Right renal pelvis (tissue), 4 donors: ENCODE measurements around the gene CECR2. TPM values are rescaled to one million over a fixed set of nuclear protein-coding genes. Genes with fewer than 3 reads are reported as not detected.
A peak's percentile ranks its signal among the peaks of the same experiment; 100 is the strongest.
"Not testable (repeated sequence)": the region's sequence is repeated elsewhere in the genome, so short reads cannot be mapped to it uniquely, and the experiment has no call there.

Experiments used
- DNase-seq, 4 donors: peaks; one replicate each; pipeline ENCODE4 v3.0.0-alpha.2; 2013; ENCODE audit warnings: low read depth in 4 of 4, low spot score in 3 of 4, missing footprints in 1 of 4
- polyA plus RNA-seq, 4 donors: library from polyadenylated mRNA; unstranded; fragments of 120-200 nt; gene quantifications; one replicate each; pipeline ENCODE4 v1.2.1, GENCODE V29; 2013; ENCODE audit not compliant: insufficient read length in 4 of 4

CECR2 gene
- polyA plus RNA-seq, 4 donors, result 11.1 to 14.1 (median 11.7) TPM

GRCh38 chr22:17493419-17493981 is 124.2 kb downstream of the CECR2 start:
- no peak for DNase-seq

DNA sequence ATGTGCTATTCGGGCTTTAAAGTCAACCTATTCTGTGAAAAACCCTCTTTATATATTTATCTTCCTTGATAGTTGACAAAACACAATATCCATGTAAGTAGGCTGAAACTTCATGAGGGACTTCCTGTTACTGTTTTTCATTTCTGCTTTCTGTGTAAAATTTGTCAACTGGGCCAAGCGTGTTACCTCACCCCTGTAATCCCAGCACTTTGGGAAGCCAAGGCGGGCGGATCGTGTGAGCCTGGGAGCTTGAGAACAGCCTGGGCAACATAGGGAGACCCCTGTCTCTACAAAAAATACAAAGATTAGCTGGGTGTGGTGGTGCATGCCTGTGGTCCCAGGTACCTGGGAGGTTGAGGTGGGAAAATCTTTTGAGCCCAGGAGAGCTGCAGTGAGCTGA is 127.6 kb downstream of the CECR2 start:
- DNase-seq, result no peak

GRCh38 chr22:17501679-17502285 is 132.5 kb downstream of the CECR2 start:
- DNase-seq, result peak; percentile 57 to 59 (median 58)

DNA sequence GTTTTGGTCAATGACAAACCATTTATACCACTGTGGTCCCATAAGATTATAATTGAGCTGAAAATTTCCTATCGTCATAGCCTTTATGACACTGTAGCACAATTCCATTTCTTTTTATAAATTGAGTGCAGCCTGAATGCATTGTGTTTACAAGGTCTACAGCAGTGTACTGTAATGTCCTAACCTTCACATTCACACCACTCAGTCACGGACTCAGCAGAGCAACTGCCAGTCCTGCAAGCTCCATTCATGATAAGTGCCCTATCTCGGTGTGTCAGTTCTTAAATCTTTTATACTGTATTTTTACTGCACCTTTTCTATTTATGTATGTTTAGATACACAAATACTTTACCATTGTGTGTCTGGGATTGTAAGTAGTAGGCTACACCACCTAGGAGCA is 138.8 kb downstream of the CECR2 start:
- DNase-seq, result no peak

- no peak for DNase-seq
Measured at GRCh38 chr22:17512960-17513359, 143.7 kb downstream of the CECR2 start.

DNA sequence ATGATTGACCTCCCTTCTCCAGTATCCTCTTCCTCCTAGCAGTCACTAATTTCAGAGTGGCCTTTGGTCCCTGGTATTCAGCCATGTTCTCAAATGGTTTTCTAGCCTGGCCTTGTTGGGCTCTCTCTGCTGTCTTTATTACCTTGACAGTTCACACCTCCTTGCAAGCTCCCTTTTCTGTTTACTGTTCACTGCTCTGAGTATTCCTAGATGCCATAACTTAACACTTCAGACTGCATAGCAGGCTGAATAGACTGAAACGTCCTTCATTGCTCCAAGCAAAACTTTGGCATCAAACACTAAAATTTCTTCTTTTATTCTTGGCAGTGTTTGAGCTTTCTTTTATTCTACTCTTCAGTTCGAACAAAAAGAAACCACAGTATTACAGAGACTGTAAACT is 144.4 kb downstream of the CECR2 start:
- DNase-seq, result no peak

DNA sequence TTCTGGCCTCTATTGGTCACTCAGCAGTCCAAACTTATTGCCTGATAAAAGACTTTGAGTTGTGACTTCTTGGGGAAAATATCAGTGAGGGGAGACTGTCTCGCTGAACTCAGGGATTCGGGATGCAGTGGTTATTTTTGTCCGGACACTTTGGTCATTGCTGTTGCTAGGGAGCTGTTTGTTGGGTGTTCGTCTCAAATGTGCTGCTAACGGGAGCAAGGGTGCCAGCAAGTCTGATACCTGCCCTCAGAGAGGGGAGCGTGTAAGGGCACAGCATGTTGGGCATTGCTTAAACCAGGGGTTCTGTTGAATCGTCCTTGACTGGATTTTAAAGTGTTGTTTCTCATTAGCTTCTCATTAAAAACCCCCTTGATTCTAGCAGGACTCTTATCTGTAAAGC is 144.8 kb downstream of the CECR2 start:
- no peak for DNase-seq

DNA sequence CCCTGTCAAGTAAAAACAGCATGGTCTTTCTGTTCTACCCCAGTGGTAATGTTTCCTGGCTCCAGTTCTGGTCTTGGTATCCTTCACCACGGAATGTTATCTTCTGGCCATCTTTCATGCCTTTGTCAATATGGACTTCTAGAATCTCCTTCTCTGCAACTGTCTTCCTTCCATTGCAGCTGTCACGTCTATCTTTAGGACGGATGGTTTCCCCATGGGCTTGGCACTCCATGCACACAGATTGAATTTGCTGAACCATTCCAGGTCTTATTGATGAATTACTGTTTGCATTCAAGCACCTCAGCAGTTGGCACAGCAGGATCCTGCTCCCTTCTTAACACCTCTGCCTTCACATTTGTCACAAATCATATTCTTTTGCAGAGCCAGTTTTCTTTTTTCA is 149.1 kb downstream of the CECR2 start:
- no peak for DNase-seq

GRCh38 chr22:17521971-17522370 is 152.7 kb downstream of the CECR2 start:
- not testable (repeated sequence) for DNase-seq

DNA sequence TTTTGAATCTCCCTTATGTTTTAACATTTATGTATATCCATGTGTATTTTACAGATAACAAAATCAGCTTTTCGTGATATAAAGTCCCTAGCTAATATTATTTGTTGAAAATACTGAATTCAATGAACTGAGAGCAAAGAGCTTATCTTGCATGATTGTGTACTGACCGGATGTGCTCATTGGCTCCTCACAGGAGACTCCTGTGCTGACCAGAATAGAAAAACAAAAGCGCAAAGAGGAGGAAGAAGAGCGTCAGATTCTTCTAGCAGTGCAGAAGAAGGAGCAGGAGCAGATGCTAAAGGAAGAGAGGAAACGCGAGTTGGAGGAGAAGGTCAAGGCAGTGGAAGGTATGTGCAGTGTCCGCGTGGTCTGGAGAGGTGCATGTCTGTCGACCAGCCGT is 154.7 kb downstream of the CECR2 start:
- DNase-seq, result no peak

DNA sequence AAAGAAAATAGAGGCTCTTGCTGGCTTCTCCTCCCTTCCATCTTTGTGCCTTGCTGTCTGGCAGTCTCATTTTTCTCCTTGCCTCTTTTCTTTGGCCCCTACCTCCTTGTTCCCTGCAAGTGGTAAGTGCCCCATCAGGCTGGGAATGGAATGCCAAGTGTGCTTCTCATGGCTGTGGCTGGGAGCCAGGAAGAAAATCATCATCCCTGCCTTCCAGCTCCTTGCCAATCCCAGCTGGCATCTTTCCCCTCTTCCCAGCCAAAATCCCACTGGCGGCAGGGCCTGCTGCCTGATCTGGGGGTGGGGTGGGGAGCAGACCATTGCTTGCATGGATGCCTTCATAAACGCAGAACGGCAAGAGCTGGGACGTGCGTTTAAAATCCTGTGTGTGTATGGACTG is 167.0 kb downstream of the CECR2 start:
- no peak for DNase-seq

DNA sequence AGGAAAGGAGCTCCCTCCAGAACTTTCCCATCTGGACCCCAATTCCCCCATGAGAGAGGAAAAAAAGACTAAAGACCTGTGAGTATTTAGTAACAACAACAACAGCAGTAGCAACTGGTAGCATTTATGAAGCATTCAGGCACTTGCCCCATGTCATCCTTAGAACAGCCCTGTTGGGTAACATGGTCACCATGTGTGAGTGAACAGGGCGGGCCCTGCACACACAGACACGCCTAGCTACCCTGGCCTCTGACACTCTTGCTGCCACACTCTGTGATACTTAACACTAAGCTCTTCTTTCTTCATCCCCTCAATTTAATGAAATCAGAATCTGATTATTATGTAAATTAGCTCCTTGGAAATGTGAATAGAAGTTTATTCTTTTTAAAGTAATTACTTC is 167.9 kb downstream of the CECR2 start:
- no peak for DNase-seq

DNA sequence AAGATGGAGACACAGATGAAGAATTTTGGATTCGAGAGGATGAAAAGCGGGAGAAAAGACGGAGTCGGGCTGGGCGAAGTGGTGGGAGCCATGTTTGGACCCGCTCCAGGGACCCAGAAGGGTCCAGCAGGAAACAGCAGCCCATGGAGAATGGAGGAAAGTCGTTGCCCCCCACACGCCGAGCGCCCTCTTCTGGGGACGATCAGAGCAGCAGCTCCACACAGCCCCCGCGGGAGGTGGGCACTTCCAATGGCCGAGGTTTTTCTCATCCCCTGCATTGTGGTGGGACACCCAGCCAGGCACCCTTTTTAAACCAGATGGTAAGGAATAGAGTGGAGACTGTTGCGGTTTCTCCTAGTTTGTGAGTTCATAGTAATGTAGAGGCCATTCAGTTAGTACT is 171.2 kb downstream of the CECR2 start:
- DNase-seq, result no peak

- no peak for DNase-seq
Measured at GRCh38 chr22:17541476-17541875, 172.2 kb downstream of the CECR2 start.

- no peak for DNase-seq
Measured at GRCh38 chr22:17542452-17542851, 173.2 kb downstream of the CECR2 start.

- DNase-seq, result no peak
Measured at GRCh38 chr22:17548010-17548755, 178.9 kb downstream of the CECR2 start.

- DNase-seq, result no peak
Measured at GRCh38 chr22:17548756-17549035, 179.4 kb downstream of the CECR2 start.

DNA sequence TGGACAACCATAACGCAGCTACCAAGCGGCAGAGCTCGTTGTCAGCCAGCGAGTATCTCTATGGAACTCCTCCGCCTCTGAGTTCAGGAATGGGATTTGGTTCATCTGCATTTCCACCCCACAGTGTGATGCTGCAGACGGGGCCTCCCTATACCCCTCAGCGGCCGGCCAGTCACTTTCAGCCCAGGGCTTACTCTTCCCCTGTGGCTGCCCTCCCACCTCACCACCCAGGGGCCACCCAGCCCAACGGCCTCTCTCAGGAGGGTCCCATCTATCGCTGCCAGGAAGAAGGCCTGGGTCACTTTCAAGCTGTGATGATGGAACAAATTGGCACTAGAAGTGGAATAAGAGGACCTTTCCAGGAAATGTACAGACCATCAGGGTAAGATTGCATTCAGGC is 179.9 kb downstream of the CECR2 start:
- no peak for DNase-seq

DNA sequence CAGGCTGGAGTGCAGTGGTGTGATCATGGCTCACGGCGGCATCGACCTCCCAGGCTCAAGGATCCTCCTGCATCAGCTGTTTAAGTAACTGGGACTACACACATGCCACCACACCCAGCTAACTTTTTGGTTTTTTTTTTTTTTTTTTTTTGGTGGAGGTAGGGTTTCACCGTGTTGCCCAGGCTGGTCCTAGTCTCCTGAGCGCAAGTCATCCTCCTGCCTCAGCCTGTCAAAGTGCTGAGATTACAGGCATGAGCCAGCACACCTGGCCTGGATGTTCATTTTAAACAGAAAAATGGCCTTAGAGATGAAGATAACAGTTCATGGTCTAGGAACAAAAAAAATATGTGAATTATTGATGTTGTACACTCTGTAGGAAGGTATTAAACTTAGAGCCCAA is 180.4 kb downstream of the CECR2 start:
- DNase-seq, result no peak

- no peak for DNase-seq
Measured at GRCh38 chr22:17552737-17553136, 183.5 kb downstream of the CECR2 start.

- no peak for DNase-seq
Measured at GRCh38 chr22:17554814-17555213, 185.6 kb downstream of the CECR2 start.

- no peak for DNase-seq
Measured at GRCh38 chr22:17559188-17559587, 189.9 kb downstream of the CECR2 start.
